GM19328 (cell line): ENCODE data around the gene RPL3.

ENCODE experiments used
- ATAC-seq: cut with Tn5 transposase; IDR thresholded peaks from one replicate; pipeline ENCODE4 v1.9.1; 2021; ENCODE audit warnings: mild to moderate bottlenecking, moderate library complexity; ENCODE audit not compliant: unreplicated experiment

Gene RPL3

GRCh38 chr22:39317775-39318506, 1.5 kb downstream of the RPL3 start:
- ATAC-seq, result no peak

- ATAC-seq, result no peak
Observed at GRCh38 chr22:39317084-39317774, 2.2 kb downstream of the RPL3 start.

- ATAC-seq, result no peak
Observed at GRCh38 chr22:39316440-39317083, 2.9 kb downstream of the RPL3 start.

GRCh38 chr22:39315389-39315788, 4.0 kb downstream of the RPL3 start:
- no peak for ATAC-seq

- no peak for ATAC-seq
Observed at GRCh38 chr22:39314251-39314971, 5.0 kb downstream of the RPL3 start.

GRCh38 chr22:39313258-39314001, 6.0 kb downstream of the RPL3 start:
- ATAC-seq, result no peak

GRCh38 chr22:39312410-39312809, 7.0 kb downstream of the RPL3 start:
- ATAC-seq, result no peak

- ATAC-seq, result no peak
Observed at GRCh38 chr22:39311592-39312400, 7.6 kb downstream of the RPL3 start.

GRCh38 chr22:39309881-39310714, 9.3 kb downstream of the RPL3 start:
- no peak for ATAC-seq

GRCh38 chr22:39309364-39309861, 10.0 kb downstream of the RPL3 start:
- ATAC-seq, result no peak

- ATAC-seq, result no peak
Observed at GRCh38 chr22:39308614-39309363, 10.6 kb downstream of the RPL3 start.

GRCh38 chr22:39306456-39307361, 12.7 kb downstream of the RPL3 start:
- no peak for ATAC-seq

- ATAC-seq, result no peak
Observed at GRCh38 chr22:39303892-39304671, 15.3 kb downstream of the RPL3 start.

GRCh38 chr22:39303358-39303757, 16.1 kb downstream of the RPL3 start:
- ATAC-seq, result no peak

- no peak for ATAC-seq
Observed at GRCh38 chr22:39302431-39302960, 16.9 kb downstream of the RPL3 start.

- ATAC-seq, result no peak
Observed at GRCh38 chr22:39301926-39302325, 17.5 kb downstream of the RPL3 start.
